Tibial nerve (tissue), 4 donors: ENCODE measurements around the gene CHMP1B. TPM values are rescaled to one million over a fixed set of nuclear protein-coding genes. Genes with fewer than 3 reads are reported as not detected.

Experiments used
- DNase-seq, 2 donors: peaks; one replicate each; pipeline ENCODE4 v3.0.0-alpha.2; 2019; ENCODE audit warnings: low spot score in 2 of 2
- H3K27ac ChIP-seq, 4 donors: fragments of 200-600 bp; sonication (generic) in 3 of 4; one replicate each; pipeline ENCODE4 v1.5.1; 2017 to 2019; ENCODE audit warnings: mild to moderate bottlenecking in 1 of 4
- H3K27me3 ChIP-seq, 2 donors: fragments of 200-600 bp; sonication (generic) in 1 of 2; one replicate each; pipeline versions ENCODE4 v1.5.1 to v1.6.0; 2017 to 2019
- H3K36me3 ChIP-seq, 3 donors: fragments of 200-600 bp; sonication (generic); one replicate each; pipeline ENCODE4 v1.5.1; 2018 to 2019
- H3K4me1 ChIP-seq, 4 donors: fragments of 200-600 bp; sonication (generic) in 3 of 4; one replicate each; pipeline ENCODE4 v1.5.1; 2017 to 2019
- H3K4me3 ChIP-seq, 4 donors: fragments of 200-600 bp; sonication (generic) in 3 of 4; one replicate each; pipeline ENCODE4 v1.5.1; 2017 to 2019; ENCODE audit warnings: mild to moderate bottlenecking in 1 of 4, moderate library complexity in 1 of 4
- H3K9me3 ChIP-seq, 4 donors: fragments of 200-600 bp; sonication (generic) in 3 of 4; one replicate each; pipeline ENCODE4 v1.5.1; 2017 to 2019
- EP300 ChIP-seq, 2 donors: sonication (generic); formaldehyde crosslinking; IDR thresholded peaks; one replicate each; pipeline ENCODE4 v1.6.1; 2017; ENCODE audit warnings: antibody characterized with exemption in 2 of 2, mild to moderate bottlenecking in 1 of 2
- POLR2A ChIP-seq, 2 donors: fragments of 450-650 bp; IDR thresholded peaks; one replicate each; pipeline ENCODE4 v1.6.1; 2017; ENCODE audit warnings: antibody characterized with exemption in 2 of 2, mild to moderate bottlenecking in 2 of 2, moderate library complexity in 2 of 2
- WGBS, 2 donors: methylation state at CpG; one replicate each; pipeline ENCODE4 v1.1.5; 2018; 5-methylcytosine and 5-hydroxymethylcytosine counted together
- total RNA-seq, 4 donors: library from RNA; depleted of rRNA; stranded (reverse); fragments of >200 nt; gene quantifications; one replicate each; pipeline ENCODE4 v1.1.0, GENCODE V29; 2016
- TF ChIP-seq, protein P1 (sequence below), 5 experiments: fragments of 200-600 bp in 3 of 5; fragments of 450-650 bp in 2 of 5; sonication (generic) in 3 of 5; IDR thresholded peaks; one replicate each; pipeline ENCODE4 v1.5.1; 2016 to 2019; ENCODE audit warnings: antibody characterized with exemption in 5 of 5, mild to moderate bottlenecking in 3 of 5, moderate library complexity in 2 of 5

The CHMP1B gene
- total RNA-seq, 4 donors from 2014 or later, result 31.2 to 49.8 (median 38.1) TPM

DNA sequence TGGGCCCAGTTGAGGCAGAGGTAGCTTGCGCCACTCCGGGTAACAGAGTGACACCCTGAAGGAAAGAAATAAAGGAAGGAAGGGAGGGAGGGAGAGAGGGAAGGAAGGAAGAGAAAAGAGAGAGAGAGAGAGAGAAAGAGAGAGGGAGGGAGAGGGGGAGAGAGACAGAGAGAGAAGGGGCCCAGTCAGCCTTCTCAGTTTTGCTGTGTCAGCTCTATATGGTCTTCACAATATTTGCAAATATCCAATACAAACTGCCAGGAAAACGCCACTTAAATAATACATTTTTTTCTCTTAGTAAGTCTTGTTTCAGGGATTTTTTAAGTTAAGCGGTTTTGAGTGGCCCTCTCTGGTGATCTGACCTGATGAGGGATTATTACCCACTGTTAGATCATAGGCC lies 5.6 kb upstream of the CHMP1B start:
- Histone ChIP-seq H3K36me3 (no peaks in the 10 kb centered on the region), H3K27me3 (no peaks in the 10 kb centered on the region), H3K9me3 (no peaks in the 10 kb centered on the region), H3K27ac (no peak overlapping the region), H3K4me3 (no peak overlapping the region), H3K4me1 (peaks cover 0 to 10% (median 4%) of the 10 kb centered on the region in 4 donors)
- WGBS, 2 donors, result 85 to 86% methylated on average over 4 of the region's 4 CpGs
- no peak for DNase-seq
- TF ChIP-seq POLR2A (IDR thresholded peaks at IDR 0.05), result no peak
- TF ChIP-seq, protein P1, sequence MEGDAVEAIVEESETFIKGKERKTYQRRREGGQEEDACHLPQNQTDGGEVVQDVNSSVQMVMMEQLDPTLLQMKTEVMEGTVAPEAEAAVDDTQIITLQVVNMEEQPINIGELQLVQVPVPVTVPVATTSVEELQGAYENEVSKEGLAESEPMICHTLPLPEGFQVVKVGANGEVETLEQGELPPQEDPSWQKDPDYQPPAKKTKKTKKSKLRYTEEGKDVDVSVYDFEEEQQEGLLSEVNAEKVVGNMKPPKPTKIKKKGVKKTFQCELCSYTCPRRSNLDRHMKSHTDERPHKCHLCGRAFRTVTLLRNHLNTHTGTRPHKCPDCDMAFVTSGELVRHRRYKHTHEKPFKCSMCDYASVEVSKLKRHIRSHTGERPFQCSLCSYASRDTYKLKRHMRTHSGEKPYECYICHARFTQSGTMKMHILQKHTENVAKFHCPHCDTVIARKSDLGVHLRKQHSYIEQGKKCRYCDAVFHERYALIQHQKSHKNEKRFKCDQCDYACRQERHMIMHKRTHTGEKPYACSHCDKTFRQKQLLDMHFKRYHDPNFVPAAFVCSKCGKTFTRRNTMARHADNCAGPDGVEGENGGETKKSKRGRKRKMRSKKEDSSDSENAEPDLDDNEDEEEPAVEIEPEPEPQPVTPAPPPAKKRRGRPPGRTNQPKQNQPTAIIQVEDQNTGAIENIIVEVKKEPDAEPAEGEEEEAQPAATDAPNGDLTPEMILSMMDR (IDR thresholded peaks at IDR 0.05), result no peak
- no peak for TF ChIP-seq EP300 (IDR thresholded peaks at IDR 0.05)

- WGBS, 2 donors, result 84 to 87% methylated on average over 4 of the region's 4 CpGs
- Histone ChIP-seq H3K4me1 (peaks cover 0 to 19% (median 10%) of the 10 kb centered on the region in 4 donors), H3K4me3 (no peak overlapping the region), H3K27ac (no peak overlapping the region), H3K36me3 (no peaks in the 10 kb centered on the region), H3K9me3 (no peaks in the 10 kb centered on the region), H3K27me3 (no peaks in the 10 kb centered on the region)
- TF ChIP-seq EP300 (IDR thresholded peaks at IDR 0.05) (no peak), POLR2A (IDR thresholded peaks at IDR 0.05) (no peak)
- TF ChIP-seq, protein P1 (IDR thresholded peaks at IDR 0.05), result no peak
- DNase-seq, result no peak
These were observed 3.4 kb upstream of the CHMP1B start for GRCh38 chr18:11847811-11848210.

GRCh38 chr18:11849279-11849678 lies 1.9 kb upstream of the CHMP1B start:
- TF ChIP-seq, protein P1 (IDR thresholded peaks at IDR 0.05), result no peak
- TF ChIP-seq POLR2A (IDR thresholded peaks at IDR 0.05) (no peak), EP300 (IDR thresholded peaks at IDR 0.05) (no peak)
- Histone ChIP-seq H3K9me3 (no peaks in the 10 kb centered on the region), H3K27me3 (no peaks in the 10 kb centered on the region), H3K36me3 (peaks cover 0 to 7% (median 0%) of the 10 kb centered on the region in 3 donors), H3K27ac (peak overlapping the region in 3 of 4 donors; percentile 92 to 98 (median 94)), H3K4me3 (no peak overlapping the region), H3K4me1 (peaks cover 0 to 33% (median 24%) of the 10 kb centered on the region in 4 donors)
- WGBS, 2 donors, result 88 to 89% methylated on average over 7 of the region's 7 CpGs
- DNase-seq, result no peak

DNA sequence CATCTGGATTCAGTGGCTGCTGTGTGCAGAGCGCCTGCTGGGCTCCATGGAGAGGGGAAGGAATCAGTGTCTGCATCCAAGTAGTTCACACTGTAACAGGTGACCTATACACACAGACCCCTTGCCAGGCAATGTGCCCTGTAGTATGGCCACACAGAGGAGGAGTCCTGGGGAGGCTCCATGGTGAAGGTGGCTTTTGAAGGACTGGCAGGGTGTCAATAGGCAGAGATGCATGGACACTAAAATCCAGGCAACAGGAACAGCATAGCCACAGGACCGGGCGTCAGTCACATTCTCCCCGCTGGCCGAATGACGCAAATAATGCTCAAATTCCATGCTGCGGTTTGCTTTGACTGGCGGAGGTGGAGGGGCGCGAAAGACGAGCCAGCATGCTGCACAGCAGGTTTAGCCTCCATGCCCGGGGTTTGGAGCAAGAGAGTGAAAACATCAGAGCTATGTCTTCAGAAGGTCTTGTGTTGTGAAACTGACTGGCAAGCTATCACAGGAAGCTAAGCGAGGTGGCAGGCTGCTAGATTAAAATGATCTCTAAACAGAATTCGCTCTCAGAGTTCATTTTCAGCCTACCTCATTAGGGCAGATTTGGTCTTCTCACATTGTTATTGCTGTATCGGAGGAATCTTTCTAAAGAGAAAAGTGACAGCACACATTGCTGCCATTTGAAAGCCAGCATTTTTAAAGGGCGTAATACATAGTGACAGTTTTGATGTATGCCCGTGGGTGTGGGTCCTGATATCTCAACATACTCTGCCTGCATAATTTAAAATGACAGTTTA lies 1.2 kb upstream of the CHMP1B start:
- peaks cover 0 to 33% (median 26%) of the 10 kb centered on the region in 4 donors for H3K4me1 ChIP-seq
- DNase-seq, result peak; percentile 57 to 67
- peak; percentile 33 to 82 for TF ChIP-seq EP300 (IDR thresholded peaks at IDR 0.05)
- TF ChIP-seq POLR2A (IDR thresholded peaks at IDR 0.05), result peak in 1 of 2 donors; percentile 28
- TF ChIP-seq, protein P1 (IDR thresholded peaks at IDR 0.05), result no peak
- no peaks in the 10 kb centered on the region for H3K9me3 ChIP-seq
- H3K4me3 ChIP-seq, result peak overlapping the region; percentile 84 to 97 (median 90)
- WGBS, 2 donors, result 15 to 17% methylated on average over 16 to 17 of the region's 17 CpGs
- H3K27me3 ChIP-seq, result no peaks in the 10 kb centered on the region
- peaks cover 0 to 15% (median 0%) of the 10 kb centered on the region in 3 donors for H3K36me3 ChIP-seq
- H3K27ac ChIP-seq, result peak overlapping the region; percentile 77 to 98 (median 93)

DNA sequence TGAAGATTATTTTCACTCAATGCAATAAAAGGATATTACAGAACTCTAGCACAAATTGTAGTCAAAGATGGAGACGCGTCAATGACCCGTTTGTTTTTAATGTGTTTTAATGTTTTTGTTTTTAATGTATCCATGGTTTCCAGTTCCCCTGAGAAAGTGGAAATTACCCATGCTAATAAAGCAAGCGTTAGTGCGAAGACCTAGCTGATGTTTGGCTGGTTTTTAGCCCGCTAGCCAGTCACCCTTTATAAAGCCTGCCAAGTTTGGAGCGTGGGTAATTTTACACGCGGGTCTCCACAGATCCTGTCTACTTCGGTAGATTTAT lies 430 bp upstream of the CHMP1B start:
- Histone ChIP-seq H3K27ac (peak overlapping the region; percentile 77 to 98 (median 93)), H3K9me3 (no peaks in the 10 kb centered on the region)
- WGBS, 2 donors, result 0% methylated on average over 10 of the region's 10 CpGs

More for the DNA sequence above, 430 bp upstream of the CHMP1B start:
- H3K4me3 ChIP-seq, result peak overlapping the region; percentile 84 to 97 (median 90)
- no peaks in the 10 kb centered on the region for H3K27me3 ChIP-seq
- peaks cover 0 to 22% (median 0%) of the 10 kb centered on the region in 3 donors for H3K36me3 ChIP-seq
- peaks cover 0 to 33% (median 26%) of the 10 kb centered on the region in 4 donors for H3K4me1 ChIP-seq
- no peak for DNase-seq
- TF ChIP-seq EP300 (IDR thresholded peaks at IDR 0.05) (no peak), POLR2A (IDR thresholded peaks at IDR 0.05) (no peak)
